Stimulated activated CD4-positive, alpha-beta T cell treated with anti-CD3 and anti-CD28 coated beads, Interleukin-12 subunit alpha, Interleukin-12 subunit beta, amount 100 ng/mL, for 24 hours (primary cell): ENCODE measurements around the gene BMPER.

Experiments
- DNase-seq, 2 experiments: peaks; one replicate each; pipeline ENCODE4 v3.0.0-alpha.2; 2020; ENCODE audit warnings: low read depth in 2 of 2

Gene BMPER

GRCh38 chr7:34093276-34093675 is 187.9 kb downstream of the BMPER start:
- no peak for DNase-seq

GRCh38 chr7:34096198-34096651 is 190.9 kb downstream of the BMPER start:
- no peak for DNase-seq

DNA sequence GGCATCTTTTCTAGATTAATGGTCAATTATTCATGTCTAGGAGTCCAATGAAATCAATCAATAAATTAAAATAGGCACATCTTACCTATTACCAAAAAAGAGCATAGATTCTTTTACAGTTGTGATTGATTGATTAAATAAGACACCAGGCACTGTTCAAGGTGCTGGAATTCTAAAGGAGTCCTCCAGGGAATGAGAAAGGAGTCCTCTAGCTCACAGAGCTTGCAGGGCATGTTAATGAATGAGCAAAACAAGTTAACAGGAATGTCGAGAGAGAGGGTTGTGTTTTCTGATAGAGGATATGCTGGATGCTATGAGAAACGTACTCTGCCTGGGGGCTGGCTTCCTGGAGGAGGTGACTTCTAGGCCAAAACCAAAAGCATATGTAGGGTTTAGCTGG is 191.4 kb downstream of the BMPER start:
- DNase-seq: no peak

DNA sequence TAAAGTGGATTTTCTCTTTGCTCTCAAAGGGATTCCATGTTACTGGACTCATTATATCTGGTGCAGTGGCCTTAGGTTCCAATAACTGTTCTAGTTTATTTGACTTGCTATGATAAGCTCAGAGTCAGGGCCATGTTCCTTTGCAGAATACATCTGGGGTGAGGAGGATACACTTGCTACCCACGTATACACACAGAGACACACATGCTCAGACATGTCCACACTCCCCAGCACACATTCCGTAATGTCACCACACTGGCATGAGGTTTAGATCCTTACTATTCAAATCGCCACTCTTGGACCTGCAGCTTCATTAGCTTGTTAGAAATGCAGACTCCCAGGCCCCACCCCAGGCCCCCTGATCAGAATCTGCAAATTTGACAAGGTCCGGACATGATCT is 195.3 kb downstream of the BMPER start:
- DNase-seq: no peak

- no peak for DNase-seq
Measured at GRCh38 chr7:34104115-34104514, 198.8 kb downstream of the BMPER start.

DNA sequence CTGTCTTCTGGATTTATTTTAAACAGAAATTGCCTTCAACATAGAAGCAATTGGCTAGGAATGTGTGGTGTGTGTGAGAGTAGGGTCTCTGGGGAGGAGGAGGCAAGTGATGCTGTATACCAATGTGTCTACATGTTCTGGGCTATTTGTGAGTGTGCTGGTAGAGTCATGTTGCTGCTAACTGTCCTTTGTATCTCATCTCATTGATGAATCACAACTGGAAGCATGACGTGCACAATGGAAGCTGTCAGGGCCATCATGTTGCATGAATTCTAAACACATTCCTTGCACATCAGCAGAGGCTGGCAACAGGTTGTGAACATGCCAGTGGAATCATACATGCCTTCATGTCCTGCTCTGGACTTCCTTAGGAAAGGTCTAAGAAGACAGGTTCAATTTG is 199.7 kb downstream of the BMPER start:
- no peak for DNase-seq

- no peak for DNase-seq
Measured at GRCh38 chr7:34107276-34107675, 201.9 kb downstream of the BMPER start.

DNA sequence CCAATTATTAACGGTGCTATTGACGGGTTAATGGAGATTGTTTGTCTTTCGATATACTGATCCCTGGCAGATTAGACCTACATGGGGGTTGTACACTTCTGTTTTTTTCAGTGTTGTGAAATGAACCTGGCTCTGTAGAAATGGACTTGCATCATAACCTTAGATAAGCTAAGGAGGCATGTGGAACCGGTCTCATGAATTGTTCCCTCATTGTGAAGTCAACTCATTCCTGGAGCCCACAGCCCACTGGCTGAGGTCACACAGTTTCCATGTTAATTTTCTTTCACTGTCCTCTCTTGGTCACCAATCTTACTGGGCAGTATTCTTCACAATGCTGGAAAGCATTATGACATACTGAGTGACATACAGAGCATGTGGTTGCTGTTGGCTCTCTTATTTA is 202.8 kb downstream of the BMPER start:
- no peak for DNase-seq

DNA sequence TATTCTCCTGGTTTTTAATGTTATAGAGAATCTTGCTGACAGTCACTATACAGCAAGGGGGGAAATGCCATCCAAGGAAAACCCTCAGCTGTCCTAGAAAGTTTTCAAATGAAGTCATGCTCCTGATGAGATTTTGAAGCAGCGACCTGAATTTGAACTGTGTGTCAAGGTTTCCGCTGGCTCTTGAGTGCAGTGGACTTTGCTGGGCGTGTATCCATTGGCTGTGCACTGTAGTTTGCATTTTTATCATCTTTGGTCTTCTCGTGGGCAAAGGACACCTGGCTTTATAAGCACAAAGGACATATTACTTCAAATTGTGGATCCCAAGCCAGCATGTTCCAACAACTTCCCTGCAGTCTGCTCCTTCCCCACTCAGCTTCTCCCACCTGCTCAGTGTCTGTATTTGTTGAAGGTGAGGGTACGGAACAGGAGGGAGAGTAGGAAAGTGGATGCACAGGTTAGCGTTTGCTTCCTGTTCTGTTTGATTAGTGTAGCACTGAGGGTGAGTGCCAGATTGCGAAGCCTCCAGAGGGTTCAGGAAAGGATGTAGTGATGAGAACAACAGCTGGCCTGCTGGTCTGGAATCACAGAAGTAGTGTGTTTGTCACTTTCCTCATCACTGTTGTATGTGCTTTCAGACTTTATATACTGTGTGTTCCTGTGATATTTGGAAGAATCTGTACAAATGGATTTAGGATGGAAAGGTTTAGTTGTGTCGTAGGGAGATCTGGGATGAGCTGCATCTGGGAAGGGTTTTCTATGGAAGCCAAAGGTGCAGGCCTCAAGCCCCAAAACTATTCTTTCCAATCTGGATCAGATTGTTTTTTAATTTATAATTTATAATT is 204.8 kb downstream of the BMPER start:
- no peak for DNase-seq

- no peak for DNase-seq
Measured at GRCh38 chr7:34111031-34111430, 205.7 kb downstream of the BMPER start.

- no peak for DNase-seq
Measured at GRCh38 chr7:34115503-34115902, 210.2 kb downstream of the BMPER start.

- no peak for DNase-seq
Measured at GRCh38 chr7:34117573-34117972, 212.2 kb downstream of the BMPER start.

- DNase-seq: no peak
Measured at GRCh38 chr7:34121366-34121765, 216.0 kb downstream of the BMPER start.

- DNase-seq: no peak
Measured at GRCh38 chr7:34123316-34123715, 218.0 kb downstream of the BMPER start.

- DNase-seq: no peak
Measured at GRCh38 chr7:34124765-34125164, 219.4 kb downstream of the BMPER start.

GRCh38 chr7:34128762-34129161 is 223.4 kb downstream of the BMPER start:
- DNase-seq: no peak

- DNase-seq: no peak
Measured at GRCh38 chr7:34130558-34131295, 225.4 kb downstream of the BMPER start.

DNA sequence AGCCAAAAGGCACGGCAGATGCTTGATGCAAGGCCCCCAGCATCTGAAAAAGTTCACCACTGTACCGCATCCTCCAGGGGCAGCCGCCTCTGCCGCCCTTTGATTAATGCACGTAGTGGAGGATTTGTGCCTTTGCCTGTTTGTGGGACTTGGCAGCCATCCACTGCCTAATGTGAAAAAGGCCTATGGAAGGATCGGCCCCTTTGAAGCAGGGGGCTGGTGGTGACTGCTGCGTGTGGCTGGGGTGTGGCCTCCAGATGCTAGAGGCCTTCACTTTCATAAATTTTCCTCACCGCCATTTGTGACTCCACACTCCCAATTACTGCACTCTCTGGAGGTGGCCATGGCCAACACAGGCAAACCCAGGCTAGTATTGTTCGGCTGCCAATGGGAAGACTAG is 226.0 kb downstream of the BMPER start:
- no peak for DNase-seq

GRCh38 chr7:34133356-34133982 is 228.1 kb downstream of the BMPER start:
- no peak for DNase-seq

- DNase-seq: peak in 1 of 2 experiments; percentile 14
Measured at GRCh38 chr7:34133983-34134782, 228.8 kb downstream of the BMPER start.

- no peak for DNase-seq
Measured at GRCh38 chr7:34135924-34136323, 230.6 kb downstream of the BMPER start.

- no peak for DNase-seq
Measured at GRCh38 chr7:34136698-34137097, 231.4 kb downstream of the BMPER start.
